Measurements from ENCODE around the gene ITPRIP.
A peak's percentile ranks its signal among the peaks of the same experiment; 100 is the strongest.

ITPRIP gene

DNA sequence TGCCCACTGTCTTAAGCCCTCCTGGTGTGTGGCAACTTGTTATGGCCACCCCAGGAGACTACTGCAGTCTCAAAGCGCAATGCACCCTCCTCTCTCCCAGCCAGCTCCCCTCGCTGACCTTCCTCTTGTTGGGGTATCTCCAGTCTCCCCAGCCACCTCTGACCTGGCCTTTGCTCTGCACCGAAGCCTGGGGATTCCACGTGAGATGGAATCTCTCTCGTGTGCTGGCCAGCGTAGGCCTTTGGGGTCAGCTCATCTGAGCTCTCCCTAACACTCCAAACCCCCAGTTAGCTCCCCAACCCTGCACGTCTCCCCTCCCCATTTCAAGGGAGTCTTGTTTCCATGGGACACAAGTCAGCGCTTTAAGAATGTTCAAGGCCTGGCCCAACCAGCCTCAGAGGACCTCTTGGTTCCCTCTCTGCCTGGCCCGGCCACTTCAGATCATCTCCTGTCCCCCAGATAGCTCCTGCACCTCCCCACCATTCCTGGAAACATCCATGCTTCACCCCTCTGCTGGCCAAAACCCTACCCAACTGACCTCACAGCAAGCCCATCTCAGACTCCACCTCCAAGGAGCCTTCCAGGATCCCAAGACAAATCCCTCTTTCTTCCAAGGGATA lies 11.2 kb downstream of the ITPRIP start:
- Histone ChIP-seq H3K27me3 (ENCODE audit: control insufficient read depth in 3 of 3, insufficient read depth in 3 of 3, low read depth in 1 of 3, low read length in 3 of 3) (peaks cover 0 to 56% (median 0%) of the 10 kb centered on the region in 3 experiments), H3K36me3 (replicated peaks in 1 of 2; ENCODE audit: control insufficient read depth in 2 of 2, insufficient read depth in 2 of 2, low read length in 2 of 2) (peaks cover 0 to 26% of the 10 kb centered on the region in 2 donors), H2BK5ac (ENCODE audit: low read length) (no peak overlapping the region), H4K91ac (ENCODE audit: low read depth, low read length, poor library complexity) (no peak overlapping the region), H3K4me1 (ENCODE audit: control insufficient read depth in 2 of 2, insufficient read depth in 1 of 2, low read depth in 1 of 2, low read length in 2 of 2) (peaks cover 49 to 55% of the 10 kb centered on the region in 2 donors), H2BK120ac (ENCODE audit: low read depth, low read length) (no peak overlapping the region), H3K4me3 (ENCODE audit: low read length in 2 of 2) (peak overlapping the region in 1 of 2 donors; percentile 37), H2BK15ac (ENCODE audit: low read length) (no peak overlapping the region), H3K4ac (ENCODE audit: low read length) (no peak overlapping the region), H2BK12ac (ENCODE audit: low read length) (no peak overlapping the region), H2AK5ac (ENCODE audit: low read depth, low read length) (peak overlapping the region; percentile 30), H3K9ac (ENCODE audit: low read depth, low read length, poor library complexity) (no peak overlapping the region), H3K18ac (ENCODE audit: low read length) (peak overlapping the region; percentile 76), H3K27ac (replicated peaks; ENCODE audit: low read length) (no peak overlapping the region), H3K14ac (ENCODE audit: low read length) (peak overlapping the region; percentile 25), H3K9me3 (replicated peaks in 1 of 2; ENCODE audit: control insufficient read depth in 2 of 2, insufficient read depth in 1 of 2, low read depth in 1 of 2, low read length in 2 of 2) (peaks cover 0 to 2% of the 10 kb centered on the region in 2 donors), H3K4me2 (ENCODE audit: insufficient read depth, low read length, poor library complexity, severe bottlenecking) (no peak overlapping the region), H3K23ac (ENCODE audit: low read depth, low read length, poor library complexity) (no peak overlapping the region), H2AFZ (ENCODE audit: low read length) (no peak overlapping the region), H3K79me1 (ENCODE audit: low read depth, low read length) (peaks cover 7% of the 10 kb centered on the region), H4K8ac (ENCODE audit: low read depth, low read length) (no peak overlapping the region)
- DNase-seq (ENCODE audit: low spot score) = no peak
- no CpG with 5 or more reads among the region's 9 CpGs for WGBS, 2 donors (ENCODE audit: extremely low coverage in 2 of 2, insufficient read length in 2 of 2, insufficient replicate concordance in 1 of 2)

DNA sequence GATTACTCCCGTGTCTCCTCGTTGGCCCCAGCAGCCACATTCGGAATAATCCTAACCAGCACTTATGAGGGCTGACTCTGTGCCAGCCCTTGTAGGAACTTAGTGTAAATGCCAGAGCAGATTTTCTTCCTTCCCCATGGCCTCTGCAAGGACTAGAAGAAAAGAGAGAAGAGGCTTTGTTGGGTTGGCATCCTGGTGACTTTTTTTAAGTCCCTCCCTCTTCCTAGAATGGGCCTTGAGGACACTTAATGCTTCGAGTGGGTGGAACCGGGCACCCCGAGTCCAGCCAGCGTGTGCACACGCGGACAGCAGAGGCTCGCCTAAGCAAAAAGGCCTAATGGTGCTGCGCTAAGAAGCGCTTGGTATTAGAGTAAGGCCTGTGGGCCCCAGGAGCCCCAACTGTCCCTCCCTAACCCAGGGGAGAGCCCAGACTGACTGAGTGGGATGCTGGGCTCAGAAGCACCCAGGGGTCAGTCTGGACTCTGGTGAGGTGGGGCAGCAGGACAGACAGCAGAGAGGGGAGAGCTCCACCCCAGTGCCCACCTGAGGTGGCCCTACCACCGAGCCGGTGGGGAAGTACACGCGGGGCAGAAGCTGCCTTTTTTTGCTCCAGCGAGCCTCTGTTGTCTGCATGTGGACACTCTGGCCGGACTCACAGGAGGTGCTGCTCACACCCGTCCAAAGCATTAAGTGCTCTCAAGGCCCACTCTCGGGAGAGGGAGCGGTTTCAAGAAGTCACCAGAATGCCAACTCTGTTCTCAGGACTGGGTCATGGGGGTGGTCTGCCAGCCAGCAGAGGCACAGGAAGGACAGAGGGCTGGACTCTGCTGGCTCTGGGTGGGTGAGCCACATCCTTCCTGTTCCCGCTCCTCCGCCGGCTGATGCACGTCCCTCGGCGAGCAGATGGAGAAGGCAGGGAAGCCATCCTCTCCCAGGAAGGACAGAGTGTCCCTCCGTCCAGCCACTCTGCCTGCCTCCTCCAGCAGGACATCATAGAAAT lies 12.5 kb downstream of the ITPRIP start:
- peak overlapping the region; percentile 8 for H3K23ac ChIP-seq (ENCODE audit: low read depth, low read length, poor library complexity)
- H4K8ac ChIP-seq (ENCODE audit: low read depth, low read length) = no peak overlapping the region
- peaks cover 0 to 44% (median 0%) of the 10 kb centered on the region in 3 experiments for H3K27me3 ChIP-seq (ENCODE audit: control insufficient read depth in 3 of 3, insufficient read depth in 3 of 3, low read depth in 1 of 3, low read length in 3 of 3)
- H3K4me3 ChIP-seq (ENCODE audit: low read length in 2 of 2) = no peak overlapping the region
- DNase-seq (ENCODE audit: low spot score) = no peak
- peaks cover 36 to 43% of the 10 kb centered on the region in 2 donors for H3K4me1 ChIP-seq (ENCODE audit: control insufficient read depth in 2 of 2, insufficient read depth in 1 of 2, low read depth in 1 of 2, low read length in 2 of 2)
- no peak overlapping the region for H2BK15ac ChIP-seq (ENCODE audit: low read length)
- H3K4ac ChIP-seq (ENCODE audit: low read length) = no peak overlapping the region
- H2BK5ac ChIP-seq (ENCODE audit: low read length) = no peak overlapping the region
- peaks cover 7% of the 10 kb centered on the region for H3K79me1 ChIP-seq (ENCODE audit: low read depth, low read length)
- no peak overlapping the region for H2AK5ac ChIP-seq (ENCODE audit: low read depth, low read length)
- peak overlapping the region; percentile 31 for H3K18ac ChIP-seq (ENCODE audit: low read length)
- H2BK120ac ChIP-seq (ENCODE audit: low read depth, low read length) = no peak overlapping the region
- no peak overlapping the region for H4K91ac ChIP-seq (ENCODE audit: low read depth, low read length, poor library complexity)
- no peak overlapping the region for H2AFZ ChIP-seq (ENCODE audit: low read length)
- H2BK12ac ChIP-seq (ENCODE audit: low read length) = no peak overlapping the region
- H3K36me3 ChIP-seq (replicated peaks in 1 of 2; ENCODE audit: control insufficient read depth in 2 of 2, insufficient read depth in 2 of 2, low read length in 2 of 2) = peaks cover 0 to 31% of the 10 kb centered on the region in 2 donors
- H3K14ac ChIP-seq (ENCODE audit: low read length) = no peak overlapping the region
- no peak overlapping the region for H3K27ac ChIP-seq (replicated peaks; ENCODE audit: low read length)
- H3K9me3 ChIP-seq (replicated peaks in 1 of 2; ENCODE audit: control insufficient read depth in 2 of 2, insufficient read depth in 1 of 2, low read depth in 1 of 2, low read length in 2 of 2) = peaks cover 0 to 2% of the 10 kb centered on the region in 2 donors
- no peak overlapping the region for H3K4me2 ChIP-seq (ENCODE audit: insufficient read depth, low read length, poor library complexity, severe bottlenecking)
- no peak overlapping the region for H3K9ac ChIP-seq (ENCODE audit: low read depth, low read length, poor library complexity)
- no CpG with 5 or more reads among the region's 28 CpGs for WGBS, 2 donors (ENCODE audit: extremely low coverage in 2 of 2, insufficient read length in 2 of 2, insufficient replicate concordance in 1 of 2)

DNA sequence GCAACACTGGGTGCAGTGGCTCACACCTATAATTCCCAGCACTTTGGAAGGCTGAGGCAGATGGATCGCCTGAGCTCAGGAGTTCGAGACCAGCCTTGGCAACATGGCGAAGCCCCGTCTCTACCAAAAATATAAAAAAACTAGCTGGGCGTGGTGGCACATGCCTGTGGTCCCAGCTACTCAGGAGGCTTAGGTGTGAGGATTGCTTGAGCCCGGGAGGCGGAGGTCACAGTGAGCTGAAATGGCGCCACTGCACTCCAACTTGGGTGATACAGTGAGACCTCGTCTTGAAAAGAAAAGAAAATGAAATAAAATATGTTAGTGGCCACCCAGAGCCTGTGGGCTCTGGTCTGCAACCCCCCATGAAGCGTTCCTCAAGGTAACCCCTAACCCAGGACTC lies 13.3 kb downstream of the ITPRIP start:
- no peak overlapping the region for H2AFZ ChIP-seq (ENCODE audit: low read length)
- H3K4me2 ChIP-seq (ENCODE audit: insufficient read depth, low read length, poor library complexity, severe bottlenecking) = no peak overlapping the region
- WGBS, 2 donors (ENCODE audit: extremely low coverage in 2 of 2, insufficient read length in 2 of 2, insufficient replicate concordance in 1 of 2) = no CpG with 5 or more reads among the region's 10 CpGs
- H3K14ac ChIP-seq (ENCODE audit: low read length) = no peak overlapping the region
- peaks cover 7% of the 10 kb centered on the region for H3K79me1 ChIP-seq (ENCODE audit: low read depth, low read length)
- H3K4ac ChIP-seq (ENCODE audit: low read length) = no peak overlapping the region
- no peak for DNase-seq (ENCODE audit: low spot score)
- peaks cover 0 to 2% of the 10 kb centered on the region in 2 donors for H3K9me3 ChIP-seq (replicated peaks in 1 of 2; ENCODE audit: control insufficient read depth in 2 of 2, insufficient read depth in 1 of 2, low read depth in 1 of 2, low read length in 2 of 2)
- no peak overlapping the region for H4K8ac ChIP-seq (ENCODE audit: low read depth, low read length)
- H2BK120ac ChIP-seq (ENCODE audit: low read depth, low read length) = no peak overlapping the region
- H3K9ac ChIP-seq (ENCODE audit: low read depth, low read length, poor library complexity) = no peak overlapping the region
- H4K91ac ChIP-seq (ENCODE audit: low read depth, low read length, poor library complexity) = no peak overlapping the region
- no peak overlapping the region for H3K23ac ChIP-seq (ENCODE audit: low read depth, low read length, poor library complexity)
- no peak overlapping the region for H3K4me3 ChIP-seq (ENCODE audit: low read length in 2 of 2)
- H3K36me3 ChIP-seq (replicated peaks in 1 of 2; ENCODE audit: control insufficient read depth in 2 of 2, insufficient read depth in 2 of 2, low read length in 2 of 2) = peaks cover 0 to 33% of the 10 kb centered on the region in 2 donors
- peaks cover 27 to 36% of the 10 kb centered on the region in 2 donors for H3K4me1 ChIP-seq (ENCODE audit: control insufficient read depth in 2 of 2, insufficient read depth in 1 of 2, low read depth in 1 of 2, low read length in 2 of 2)
- no peak overlapping the region for H3K18ac ChIP-seq (ENCODE audit: low read length)
- H3K27me3 ChIP-seq (ENCODE audit: control insufficient read depth in 3 of 3, insufficient read depth in 3 of 3, low read depth in 1 of 3, low read length in 3 of 3) = peaks cover 0 to 37% (median 0%) of the 10 kb centered on the region in 3 experiments
- no peak overlapping the region for H3K27ac ChIP-seq (replicated peaks; ENCODE audit: low read length)
- no peak overlapping the region for H2BK12ac ChIP-seq (ENCODE audit: low read length)
- no peak overlapping the region for H2AK5ac ChIP-seq (ENCODE audit: low read depth, low read length)
- no peak overlapping the region for H2BK5ac ChIP-seq (ENCODE audit: low read length)
- H2BK15ac ChIP-seq (ENCODE audit: low read length) = no peak overlapping the region

DNA sequence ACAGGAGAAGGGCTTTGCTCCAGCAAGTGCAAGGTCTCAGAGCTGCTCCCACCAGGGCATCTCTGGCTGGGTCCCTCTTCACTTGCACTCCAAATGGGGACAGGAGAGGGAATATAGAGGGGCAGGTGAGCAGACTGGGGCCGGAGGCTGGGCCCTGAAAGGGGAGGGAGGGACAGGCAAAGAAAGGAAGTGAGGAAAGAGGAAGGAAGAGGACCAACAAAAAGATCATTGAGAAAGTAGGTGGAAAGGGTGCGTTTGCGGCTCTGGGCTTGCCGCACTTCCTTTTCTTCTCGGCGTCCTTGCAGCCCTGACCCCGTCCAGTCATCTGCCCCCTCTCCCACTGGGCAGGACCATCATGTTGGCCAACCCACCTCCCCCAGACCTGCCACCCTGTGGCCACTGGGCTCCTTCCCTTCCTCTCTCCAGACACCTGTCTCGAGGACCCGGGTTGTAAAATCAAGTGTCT lies 14.0 kb downstream of the ITPRIP start:
- WGBS, 2 donors (ENCODE audit: extremely low coverage in 2 of 2, insufficient read length in 2 of 2, insufficient replicate concordance in 1 of 2) = no CpG with 5 or more reads among the region's 9 CpGs
- Histone ChIP-seq H3K79me1 (ENCODE audit: low read depth, low read length) (peaks cover 7% of the 10 kb centered on the region), H3K18ac (ENCODE audit: low read length) (no peak overlapping the region), H2BK12ac (ENCODE audit: low read length) (no peak overlapping the region), H4K91ac (ENCODE audit: low read depth, low read length, poor library complexity) (no peak overlapping the region), H2BK5ac (ENCODE audit: low read length) (no peak overlapping the region), H2BK15ac (ENCODE audit: low read length) (no peak overlapping the region), H3K4me2 (ENCODE audit: insufficient read depth, low read length, poor library complexity, severe bottlenecking) (no peak overlapping the region), H3K23ac (ENCODE audit: low read depth, low read length, poor library complexity) (no peak overlapping the region), H3K14ac (ENCODE audit: low read length) (no peak overlapping the region), H3K27me3 (ENCODE audit: control insufficient read depth in 3 of 3, insufficient read depth in 3 of 3, low read depth in 1 of 3, low read length in 3 of 3) (peaks cover 0 to 30% (median 0%) of the 10 kb centered on the region in 3 experiments), H3K36me3 (replicated peaks in 1 of 2; ENCODE audit: control insufficient read depth in 2 of 2, insufficient read depth in 2 of 2, low read length in 2 of 2) (peaks cover 0 to 33% of the 10 kb centered on the region in 2 donors), H2BK120ac (ENCODE audit: low read depth, low read length) (no peak overlapping the region), H3K9me3 (replicated peaks in 1 of 2; ENCODE audit: control insufficient read depth in 2 of 2, insufficient read depth in 1 of 2, low read depth in 1 of 2, low read length in 2 of 2) (peaks cover 0 to 2% of the 10 kb centered on the region in 2 donors), H3K9ac (ENCODE audit: low read depth, low read length, poor library complexity) (no peak overlapping the region), H3K4me1 (ENCODE audit: control insufficient read depth in 2 of 2, insufficient read depth in 1 of 2, low read depth in 1 of 2, low read length in 2 of 2) (peaks cover 21 to 32% of the 10 kb centered on the region in 2 donors), H4K8ac (ENCODE audit: low read depth, low read length) (no peak overlapping the region), H2AK5ac (ENCODE audit: low read depth, low read length) (no peak overlapping the region), H3K4ac (ENCODE audit: low read length) (no peak overlapping the region), H2AFZ (ENCODE audit: low read length) (no peak overlapping the region), H3K27ac (replicated peaks; ENCODE audit: low read length) (no peak overlapping the region), H3K4me3 (ENCODE audit: low read length in 2 of 2) (no peak overlapping the region)
- no peak for DNase-seq (ENCODE audit: low spot score)
